Kidney epithelial cell (primary cell): ENCODE data around the gene ATP11A. TPM values are rescaled to one million over a fixed set of nuclear protein-coding genes. Genes with fewer than 3 reads are reported as not detected.

Experiments
- DNase-seq: peaks from one replicate; pipeline ENCODE4 v3.0.0-alpha.2; 2010; ENCODE audit warnings: low read depth
- H3K27me3 ChIP-seq: 2 replicates; pipeline ENCODE4 v1.6.0; 2011; ENCODE audit warnings: low read length; ENCODE audit not compliant: control insufficient read depth, insufficient read depth
- H3K36me3 ChIP-seq: 2 replicates; pipeline ENCODE4 v1.5.1; 2011; ENCODE audit warnings: low read length; ENCODE audit not compliant: control insufficient read depth, insufficient read depth
- H3K4me3 ChIP-seq: 2 replicates; pipeline ENCODE4 v1.5.1; 2011; ENCODE audit warnings: low read depth, mild to moderate bottlenecking, control low read depth, low read length
- CTCF ChIP-seq: IDR thresholded peaks from 2 replicates; pipeline ENCODE4 v1.5.1; 2011; ENCODE audit warnings: mild to moderate bottlenecking, moderate library complexity, low read length, control low read depth, inconsistent platforms; ENCODE audit not compliant: insufficient read depth, poor library complexity, severe bottlenecking
- total RNA-seq: library from RNA; depleted of rRNA; stranded (reverse); fragments of >200 nt; gene quantifications from 2 replicates; pipeline ENCODE4 v1.2.3, GENCODE V29; 2015

Gene ATP11A
- total RNA-seq, 1 donor from 2014 or later: 31.5 TPM

GRCh38 chr13:112761701-112762689 is 72.2 kb downstream of the ATP11A start:
- Histone ChIP-seq H3K27me3 (no peaks in the 10 kb centered on the region), H3K36me3 (no peaks in the 10 kb centered on the region), H3K4me3 (no peak overlapping the region)
- no peak for DNase-seq
- no peak for TF ChIP-seq CTCF

GRCh38 chr13:112762690-112763080 is 72.8 kb downstream of the ATP11A start:
- no peak overlapping the region for H3K4me3 ChIP-seq
- no peaks in the 10 kb centered on the region for H3K27me3 ChIP-seq
- no peak for DNase-seq
- no peak for TF ChIP-seq CTCF
- no peaks in the 10 kb centered on the region for H3K36me3 ChIP-seq

- Histone ChIP-seq H3K4me3 (no peak overlapping the region), H3K27me3 (no peaks in the 10 kb centered on the region), H3K36me3 (no peaks in the 10 kb centered on the region)
- no peak for DNase-seq
- TF ChIP-seq CTCF: no peak
Observed at GRCh38 chr13:112764028-112764427, 74.2 kb downstream of the ATP11A start.

- H3K27me3 ChIP-seq: no peaks in the 10 kb centered on the region
- H3K4me3 ChIP-seq: no peak overlapping the region
- H3K36me3 ChIP-seq: no peaks in the 10 kb centered on the region
- TF ChIP-seq CTCF: no peak
- DNase-seq: no peak
Observed at GRCh38 chr13:112764864-112765561, 75.2 kb downstream of the ATP11A start.

GRCh38 chr13:112765731-112766130 is 75.9 kb downstream of the ATP11A start:
- DNase-seq: no peak
- Histone ChIP-seq H3K4me3 (no peak overlapping the region), H3K36me3 (no peaks in the 10 kb centered on the region), H3K27me3 (no peaks in the 10 kb centered on the region)
- TF ChIP-seq CTCF: no peak
